HG03175 (cell line): ENCODE measurements around the gene HNRNPCL4.
"Not testable (repeated sequence)": the region's sequence is repeated elsewhere in the genome, so short reads cannot be mapped to it uniquely, and the experiment has no call there.

ENCODE experiments used
- ATAC-seq: cut with Tn5 transposase; IDR thresholded peaks from one replicate; pipeline ENCODE4 v1.9.1; 2021; ENCODE audit warnings: mild to moderate bottlenecking, moderate library complexity; ENCODE audit not compliant: unreplicated experiment

The HNRNPCL4 gene

GRCh38 chr1:13165531-13165930, at the start of gene HNRNPCL4:
TSS of gene HNRNPCL4 (minus strand) at chr1:13165631. CDS start at chr1:13165467, 164 bp downstream.
- ATAC-seq, result not testable (repeated sequence)

DNA sequence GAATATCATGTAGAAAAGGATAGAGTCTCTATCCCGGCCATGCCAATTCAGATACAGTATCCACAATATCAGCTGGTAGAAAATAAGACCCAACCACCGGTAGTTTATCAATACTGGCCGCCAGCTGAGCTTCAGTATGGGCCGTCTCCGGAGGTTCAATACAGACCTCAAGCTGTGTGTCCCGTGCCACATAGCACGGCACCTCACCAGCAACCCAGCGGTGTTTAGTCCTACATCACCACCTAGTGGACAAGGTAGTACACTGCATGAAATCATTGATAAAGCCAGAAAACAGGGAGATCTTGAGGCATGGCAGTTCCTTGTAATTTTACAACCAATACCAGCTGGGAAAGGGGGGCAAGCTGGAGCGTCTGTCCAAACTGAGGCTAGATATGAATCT, 43.3 kb upstream of the HNRNPCL4 start:
- not testable (repeated sequence) for ATAC-seq

- ATAC-seq, result not testable (repeated sequence)
Measured at GRCh38 chr1:13201309-13201708, 35.9 kb upstream of the HNRNPCL4 start, which contains the start of gene PRAMEF13. TSS of gene PRAMEF13 (minus strand) at chr1:13201409. CDS start at chr1:13199589, 1,820 bp downstream.

GRCh38 chr1:13171548-13171947, 6.1 kb upstream of the HNRNPCL4 start, which contains the start of gene PRAMEF9:
TSS of gene PRAMEF9 (plus strand) at chr1:13171848. CDS start at chr1:13175281, 3,433 bp downstream.
- ATAC-seq, result not testable (repeated sequence)

DNA sequence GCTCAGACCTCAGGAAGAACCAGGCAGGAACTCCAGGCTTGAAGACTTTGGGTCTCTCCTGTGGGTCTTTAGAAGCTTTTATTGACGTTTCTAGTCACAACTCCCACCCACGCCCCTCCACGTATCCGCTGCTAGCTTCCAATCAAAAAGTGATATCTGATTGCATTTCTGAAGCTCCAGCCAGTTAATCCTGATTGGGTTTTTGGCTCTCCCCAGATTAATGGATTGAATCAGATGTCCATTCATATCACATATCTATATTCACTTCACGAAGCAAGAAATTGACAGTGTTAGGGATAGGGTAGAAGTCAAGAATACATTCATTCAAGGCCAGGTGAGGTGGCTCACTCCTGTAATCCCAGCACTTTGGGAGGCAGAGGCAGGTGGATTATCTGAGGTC, 9.5 kb downstream of the HNRNPCL4 start, which contains the start of gene PRAMEF26:
Gene PRAMEF26 (minus strand): TSS at position 101 of the 400 bp plus-strand sequence. CDS start 2,914 bp downstream, outside the sequence.
- not testable (repeated sequence) for ATAC-seq

DNA sequence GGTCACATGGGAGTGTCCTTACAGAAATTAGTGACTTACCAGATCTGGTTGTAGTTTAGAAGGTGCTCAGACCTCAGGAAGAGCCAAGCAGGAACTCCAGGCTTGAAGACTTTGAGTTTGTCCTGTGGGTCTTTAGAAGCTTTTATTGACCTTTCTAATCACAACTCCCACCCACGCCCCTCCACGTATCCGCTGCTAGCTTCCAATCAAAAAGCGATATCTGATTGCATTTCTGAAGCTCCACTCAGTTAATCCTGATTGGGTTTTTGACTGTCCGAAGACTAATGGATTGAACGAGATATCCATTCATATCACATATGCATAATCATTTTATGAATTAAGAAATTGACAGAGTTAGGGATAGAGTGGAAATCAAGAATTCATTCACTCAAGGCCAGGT, 48.7 kb downstream of the HNRNPCL4 start, which contains the start of gene HNRNPCL2:
Gene HNRNPCL2 (minus strand): TSS at position 101 of the 400 bp plus-strand sequence. CDS start 454 bp downstream, outside the sequence.
- not testable (repeated sequence) for ATAC-seq
